ENCODE data around the gene CAMK1D.

Gene CAMK1D

GRCh38 chr10:12594448-12594944 is 245.1 kb downstream of the CAMK1D start:
- DNase-seq (ENCODE audit: low read depth in 2 of 2): peak in 1 of 2 donors; percentile 9

- no peak for DNase-seq (ENCODE audit: low read depth in 2 of 2)
These were observed 246.7 kb downstream of the CAMK1D start for GRCh38 chr10:12595936-12596576.

GRCh38 chr10:12597176-12597575 is 247.8 kb downstream of the CAMK1D start:
- DNase-seq (ENCODE audit: low read depth in 2 of 2): no peak

GRCh38 chr10:12597788-12598765 is 248.7 kb downstream of the CAMK1D start:
- DNase-seq (ENCODE audit: low read depth in 2 of 2): no peak

GRCh38 chr10:12600652-12601051 is 251.3 kb downstream of the CAMK1D start:
- DNase-seq (ENCODE audit: low read depth in 2 of 2): no peak

GRCh38 chr10:12602521-12602920 is 253.2 kb downstream of the CAMK1D start:
- DNase-seq (ENCODE audit: low read depth in 2 of 2): no peak

GRCh38 chr10:12603766-12604470 is 254.6 kb downstream of the CAMK1D start:
- DNase-seq (ENCODE audit: low read depth in 2 of 2): no peak

- DNase-seq (ENCODE audit: low read depth in 2 of 2): peak; percentile 25 to 26
These were observed 256.4 kb downstream of the CAMK1D start for GRCh38 chr10:12605580-12606405.

- no peak for DNase-seq (ENCODE audit: low read depth in 2 of 2)
These were observed 257.1 kb downstream of the CAMK1D start for GRCh38 chr10:12606461-12606860.

GRCh38 chr10:12608761-12609160 is 259.4 kb downstream of the CAMK1D start:
- DNase-seq (ENCODE audit: low read depth in 2 of 2): no peak

GRCh38 chr10:12609435-12609834 is 260.1 kb downstream of the CAMK1D start:
- DNase-seq (ENCODE audit: low read depth in 2 of 2): no peak

GRCh38 chr10:12613136-12613535 is 263.8 kb downstream of the CAMK1D start:
- no peak for DNase-seq (ENCODE audit: low read depth in 2 of 2)

GRCh38 chr10:12614177-12614995 is 265.0 kb downstream of the CAMK1D start:
- no peak for DNase-seq (ENCODE audit: low read depth in 2 of 2)

GRCh38 chr10:12615296-12616220 is 266.2 kb downstream of the CAMK1D start:
- DNase-seq (ENCODE audit: low read depth in 2 of 2): no peak

- DNase-seq (ENCODE audit: low read depth in 2 of 2): no peak
These were observed 268.1 kb downstream of the CAMK1D start for GRCh38 chr10:12617191-12618175.

GRCh38 chr10:12622016-12622415 is 272.7 kb downstream of the CAMK1D start:
- DNase-seq (ENCODE audit: low read depth in 2 of 2): no peak

GRCh38 chr10:12622691-12623090 is 273.3 kb downstream of the CAMK1D start:
- DNase-seq (ENCODE audit: low read depth in 2 of 2): no peak

Measured in activated CD4-positive, alpha-beta T cell treated with anti-CD3 and anti-CD28 coated beads for 24 hours (primary cell).